NCI-H1436 treated with DMSO at 0.1 percent for 48 hours (cell line): Measurements from ENCODE around the gene ZFR.
"Not testable (repeated sequence)": the region's sequence is repeated elsewhere in the genome, so short reads cannot be mapped to it uniquely, and the experiment has no call there.

Experiments
- DNase-seq: peaks from one replicate; lab custom pipeline; 2025; lab: John Stamatoyannopoulos, UW

ZFR gene

GRCh38 chr5:32357658-32358057, 86.9 kb downstream of the ZFR start:
- DNase-seq = no peak

DNA sequence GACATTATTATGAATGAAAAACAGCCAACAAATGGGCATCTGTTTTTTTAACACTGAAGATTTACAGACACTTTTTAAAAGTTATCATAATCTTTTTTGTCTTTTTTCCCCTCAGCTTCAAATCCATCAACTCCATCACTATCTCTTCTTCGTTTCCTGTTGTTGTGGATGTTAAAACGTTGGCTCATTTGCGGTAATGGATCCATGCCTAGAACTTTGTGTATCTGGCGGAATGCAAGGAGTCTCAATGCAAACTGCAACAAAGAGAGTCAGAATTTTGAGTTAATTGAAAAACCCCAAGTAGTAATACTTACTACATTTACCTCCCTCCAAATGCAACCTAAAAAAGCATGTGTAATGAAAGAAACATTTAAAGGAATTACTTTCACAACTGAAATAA, 88.9 kb downstream of the ZFR start:
- DNase-seq = no peak

- no peak for DNase-seq
Observed at GRCh38 chr5:32353420-32353819, 91.1 kb downstream of the ZFR start.

DNA sequence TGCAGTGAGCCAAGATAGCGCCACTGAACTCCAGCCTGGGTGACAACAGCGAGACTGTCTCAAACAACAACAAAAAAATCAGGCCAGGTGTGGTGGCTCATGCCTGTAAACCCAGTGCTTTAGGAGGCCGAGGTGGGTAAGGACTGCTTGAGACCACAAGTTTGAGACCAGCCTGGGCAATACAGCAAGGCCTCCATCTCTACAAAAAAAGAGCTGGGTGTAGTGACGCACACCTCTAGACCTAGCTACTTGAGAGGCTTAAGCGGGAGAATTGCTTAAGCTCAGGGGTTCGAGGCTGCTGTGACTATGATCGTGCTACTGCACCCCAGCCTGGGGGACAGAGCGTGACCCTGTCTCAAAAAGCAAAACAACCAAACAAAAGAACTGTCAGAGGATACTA, 91.9 kb downstream of the ZFR start:
- no peak for DNase-seq

DNA sequence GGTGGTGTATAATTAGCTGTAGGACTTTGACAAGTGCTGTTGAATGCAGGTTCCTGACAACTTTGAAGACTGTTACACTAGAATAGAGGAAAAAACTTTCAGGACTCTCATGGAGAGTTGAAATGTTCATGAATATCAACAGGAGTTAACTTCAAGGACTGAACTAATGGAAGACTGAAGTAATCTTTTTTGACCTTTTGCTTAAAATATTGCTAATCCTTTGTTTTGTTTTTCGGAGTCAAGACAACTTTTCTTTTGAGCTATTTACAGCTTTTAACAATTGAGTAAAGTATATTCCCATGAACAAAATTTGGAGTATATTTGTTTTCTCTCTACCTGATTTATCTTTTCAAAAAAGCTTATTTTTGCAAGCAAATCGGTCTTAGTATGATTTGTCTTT, 97.7 kb downstream of the ZFR start:
- DNase-seq = no peak

DNA sequence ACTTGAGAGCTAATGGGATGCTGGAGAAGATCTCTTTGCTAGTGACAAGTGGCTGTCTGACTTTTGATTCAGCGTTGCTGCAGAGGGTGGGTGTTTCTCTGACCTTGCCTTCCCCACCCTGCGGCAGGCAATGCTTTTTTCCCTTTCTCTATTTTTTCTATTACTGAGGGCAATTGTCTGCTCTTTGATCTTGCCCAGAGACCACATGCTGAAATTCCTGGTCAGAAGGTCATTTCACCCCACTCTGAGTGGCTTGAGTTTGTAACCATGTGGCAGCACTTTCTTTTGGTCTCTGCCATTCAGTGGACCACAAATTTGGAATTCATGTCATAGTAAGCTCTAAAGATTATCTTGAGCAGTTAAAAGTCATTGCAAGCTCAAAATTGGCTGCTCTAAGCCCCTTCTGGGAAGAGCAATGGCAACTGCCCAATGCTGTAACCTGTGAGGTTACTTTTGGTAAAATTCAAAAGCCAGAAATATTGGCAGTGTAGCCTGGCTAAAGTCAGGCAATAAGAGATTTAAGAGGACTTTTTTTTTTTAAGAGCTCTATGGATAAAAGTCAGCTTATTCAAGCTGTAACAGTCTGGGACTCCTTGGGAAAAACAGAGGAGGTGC, 101.4 kb downstream of the ZFR start:
- no peak for DNase-seq

DNA sequence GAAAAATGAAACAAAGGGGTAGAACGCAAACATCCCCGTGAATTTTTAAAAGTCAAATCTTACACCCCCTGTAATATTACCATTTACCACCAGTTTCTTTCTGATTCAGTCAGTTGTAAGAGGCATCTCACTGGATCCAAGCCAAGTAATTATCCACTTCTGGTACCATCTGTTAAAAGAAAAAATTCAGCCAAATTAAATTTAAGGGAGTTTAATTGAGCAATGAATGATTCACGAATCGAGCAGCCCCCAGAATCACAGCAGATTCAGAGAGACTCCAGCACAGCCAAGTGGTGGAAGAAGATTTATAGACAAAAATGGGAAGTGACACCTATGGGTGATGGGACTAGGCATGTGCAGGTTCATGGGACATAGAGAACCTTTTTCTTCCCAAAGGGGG, 101.9 kb downstream of the ZFR start:
- DNase-seq = no peak

GRCh38 chr5:32339878-32340277, 104.7 kb downstream of the ZFR start:
- DNase-seq = no peak

DNA sequence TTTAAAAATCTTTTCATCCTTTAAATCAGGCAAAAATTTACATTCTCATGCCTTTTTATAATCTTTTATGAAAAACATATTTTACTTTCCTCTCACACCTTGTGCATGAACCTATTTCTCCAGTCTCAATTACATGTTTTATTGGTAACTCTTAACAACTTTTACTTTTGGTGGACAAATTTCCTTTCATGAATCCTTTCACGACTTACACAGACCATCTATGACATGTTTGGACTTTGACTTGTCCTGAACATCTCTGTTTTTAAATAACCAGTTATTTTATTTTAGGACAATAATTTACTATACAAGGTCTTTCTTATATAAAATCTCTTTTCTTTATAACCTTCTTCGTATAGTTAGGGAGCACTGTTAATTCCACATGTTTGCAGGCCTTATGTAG, 105.3 kb downstream of the ZFR start:
- no peak for DNase-seq

DNA sequence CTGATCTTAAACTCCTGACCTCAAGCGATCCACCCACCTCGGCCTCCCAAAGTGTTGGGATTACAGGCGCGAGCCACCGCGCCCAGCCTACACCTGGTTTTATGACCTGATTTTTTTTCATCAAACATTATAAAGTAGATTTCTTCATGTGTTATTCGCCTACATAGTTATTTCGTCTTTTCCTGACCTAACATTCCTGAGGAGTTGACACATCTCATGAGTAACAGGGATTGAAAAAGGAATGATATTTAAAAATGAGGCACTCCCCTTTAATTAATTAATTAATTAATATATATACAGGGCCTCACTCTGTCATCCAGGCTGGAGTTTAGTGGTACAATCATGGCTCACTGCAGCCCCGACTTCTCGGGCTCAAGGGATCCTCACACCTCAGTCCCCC, 111.6 kb downstream of the ZFR start:
- DNase-seq = no peak

DNA sequence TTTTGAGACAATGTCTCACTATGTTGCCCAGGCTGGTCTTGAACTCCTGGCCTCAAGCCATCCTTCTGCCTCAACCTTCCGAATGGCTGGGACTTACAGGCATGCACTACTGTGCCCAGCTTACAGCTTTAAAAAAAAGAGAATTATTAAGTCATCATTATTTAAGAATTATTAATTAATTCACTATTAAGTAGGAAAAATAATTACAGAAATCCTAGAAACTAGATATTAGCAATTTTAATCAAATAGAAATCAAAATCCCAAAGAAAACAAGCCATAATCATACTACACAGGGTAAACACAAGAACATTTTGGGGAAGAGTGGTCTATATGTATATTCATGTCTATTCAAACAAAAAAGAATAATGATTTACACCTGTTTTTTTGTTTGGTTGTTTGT, 112.2 kb downstream of the ZFR start:
- DNase-seq = no peak

GRCh38 chr5:32331935-32332274, 112.6 kb downstream of the ZFR start:
- no peak for DNase-seq

DNA sequence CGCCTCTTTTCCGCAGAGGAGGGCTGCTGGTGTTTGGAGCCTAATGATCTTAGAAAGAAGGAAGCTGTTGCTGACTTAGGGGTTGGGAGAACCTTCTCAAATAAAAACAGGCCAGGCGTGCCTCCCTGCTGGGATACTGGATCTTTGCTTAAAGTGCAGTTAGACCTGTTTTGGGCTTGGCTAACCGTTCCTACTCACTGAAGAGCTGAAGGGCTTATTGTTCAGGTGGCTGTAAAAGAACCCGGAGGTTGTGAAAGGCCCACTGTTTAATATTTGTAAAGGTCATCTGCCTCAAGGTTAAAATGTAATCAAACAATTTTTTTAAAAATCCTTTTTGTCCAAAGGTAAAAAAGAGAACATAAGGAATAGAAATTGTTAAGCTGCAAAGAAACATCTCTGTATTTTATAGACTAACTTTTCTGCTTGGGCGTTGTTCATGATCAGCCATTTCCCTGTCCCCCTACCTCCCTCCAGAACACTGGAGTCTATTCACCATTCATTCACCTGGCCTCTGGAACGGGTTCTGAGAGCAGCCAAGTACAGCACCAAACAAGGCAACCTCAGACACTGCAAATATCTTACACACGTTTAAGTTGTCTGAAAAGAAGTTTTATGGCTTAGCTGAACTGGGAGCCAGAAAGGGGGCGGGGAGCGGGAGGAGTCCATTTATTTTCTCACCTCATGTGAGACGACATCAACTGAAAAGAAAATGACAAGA, 113.2 kb downstream of the ZFR start:
- no peak for DNase-seq

- DNase-seq = no peak
Observed at GRCh38 chr5:32330126-32330971, 114.2 kb downstream of the ZFR start.

DNA sequence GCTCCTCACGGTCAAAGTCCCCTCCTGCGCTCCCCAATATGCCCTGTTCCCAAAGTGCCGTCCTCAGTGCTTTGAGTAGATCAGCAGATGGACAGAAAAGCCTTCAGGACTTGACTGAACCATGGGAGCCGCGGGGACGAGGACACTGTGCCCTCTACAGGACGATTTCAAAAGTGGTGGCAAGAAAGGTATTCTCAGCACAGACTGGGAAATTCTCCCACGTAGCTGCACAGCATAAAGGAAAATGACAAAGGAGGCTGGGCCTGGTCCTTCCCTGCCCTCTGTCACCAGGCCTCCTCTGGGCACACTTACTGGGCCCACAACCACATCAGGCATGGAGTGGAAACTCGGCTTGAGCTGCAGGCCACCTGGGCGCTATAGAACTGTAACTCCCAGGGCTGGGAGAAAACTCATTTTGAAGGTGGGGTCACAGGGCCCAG, 115.1 kb downstream of the ZFR start:
- DNase-seq = no peak

- no peak for DNase-seq
Observed at GRCh38 chr5:32326216-32326772, 118.2 kb downstream of the ZFR start.

- no peak for DNase-seq
Observed at GRCh38 chr5:32325616-32326015, 118.9 kb downstream of the ZFR start.

DNA sequence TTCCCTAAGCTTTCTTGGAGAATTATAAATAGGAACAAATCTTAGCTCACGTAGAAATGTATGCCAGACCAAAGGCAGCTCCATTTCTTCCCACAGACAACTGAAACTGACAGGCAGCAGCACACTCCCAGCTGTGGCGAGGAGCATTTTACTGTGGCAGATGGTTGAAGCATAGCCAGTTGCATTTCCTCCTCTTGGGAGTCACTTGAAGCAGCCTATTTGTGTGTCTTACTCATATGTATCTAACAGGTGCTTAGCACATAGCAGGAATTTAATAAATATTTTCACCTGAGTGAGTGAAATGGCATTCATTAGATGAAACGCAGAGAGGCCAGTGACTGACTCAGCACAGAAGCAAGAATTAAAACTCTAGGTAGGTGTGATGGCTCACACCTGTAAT, 119.5 kb downstream of the ZFR start:
- no peak for DNase-seq

GRCh38 chr5:32323741-32324140, 120.8 kb downstream of the ZFR start:
- DNase-seq = no peak

DNA sequence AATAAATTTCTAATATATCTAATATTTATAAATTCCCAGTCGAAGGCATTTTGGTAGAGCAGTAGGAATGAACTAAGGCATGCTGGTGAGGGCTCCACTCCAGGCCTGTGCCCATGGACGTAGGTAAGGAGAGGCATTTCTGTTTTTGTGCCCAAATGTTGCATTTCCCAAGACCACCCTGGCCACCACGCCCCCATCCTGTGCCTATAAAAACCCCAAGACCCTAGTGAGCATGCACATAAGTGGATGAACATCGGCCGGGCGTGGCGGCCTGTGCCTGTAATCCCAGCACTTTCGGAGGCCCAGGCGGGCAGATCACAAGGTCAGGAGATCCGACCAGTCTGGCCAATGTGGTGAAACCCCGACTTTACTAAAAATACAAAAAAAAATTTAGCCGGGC, 121.7 kb downstream of the ZFR start:
- DNase-seq = no peak

DNA sequence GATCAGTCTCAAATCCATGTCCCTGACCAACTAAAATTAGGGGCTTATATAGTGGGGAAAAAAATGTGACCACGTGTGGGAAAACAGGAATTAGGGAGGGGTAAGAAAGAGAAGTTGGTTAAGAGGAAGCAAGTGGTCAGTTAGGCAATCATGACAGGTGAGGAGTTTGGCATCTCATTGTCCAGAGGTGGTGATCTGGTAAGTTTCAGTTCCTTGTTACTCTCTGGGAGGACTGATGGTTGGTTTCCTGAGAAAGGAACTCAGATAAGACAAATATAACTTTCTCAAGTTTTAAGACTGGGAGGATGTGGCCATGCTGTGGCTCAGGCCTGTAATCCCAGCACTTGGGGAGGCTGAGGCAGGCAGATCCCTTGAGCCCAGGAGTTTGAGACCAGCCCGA, 122.8 kb downstream of the ZFR start:
- not testable (repeated sequence) for DNase-seq

DNA sequence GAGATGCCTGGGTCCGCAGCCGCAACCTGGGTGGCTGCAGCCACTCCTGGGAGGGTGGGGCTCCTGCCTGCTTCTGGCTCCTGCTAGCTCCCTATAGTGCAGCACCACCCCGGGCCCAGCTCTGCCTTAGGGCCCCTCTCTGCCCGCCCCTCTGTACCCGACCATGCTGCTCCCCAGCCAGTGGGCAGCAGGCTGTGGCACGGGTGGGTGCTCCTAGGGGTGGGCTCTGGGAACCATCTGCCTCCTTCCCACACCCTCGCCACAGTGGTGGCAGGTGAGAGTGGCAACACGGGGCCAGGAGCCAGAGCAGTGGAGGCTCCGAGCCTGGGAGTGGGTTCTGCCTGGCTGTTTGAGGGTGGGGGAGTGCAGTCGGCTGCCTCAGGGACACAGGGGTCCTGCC, 124.0 kb downstream of the ZFR start:
- no peak for DNase-seq
